Fibroblast of villous mesenchyme (primary cell): Measurements from ENCODE around the gene METAP1D. TPM values are rescaled to one million over a fixed set of nuclear protein-coding genes. Genes with fewer than 3 reads are reported as not detected.

ENCODE experiments used
- DNase-seq: peaks from one replicate; pipeline ENCODE4 v3.0.0-alpha.2; 2010; ENCODE audit warnings: low read depth
- H3K4me3 ChIP-seq: 2 replicates; pipeline ENCODE4 v1.5.1; 2011; ENCODE audit warnings: low read depth, mild to moderate bottlenecking, low read length
- total RNA-seq: library from RNA; depleted of rRNA; stranded (reverse); fragments of >200 nt; gene quantifications from 2 replicates; pipeline ENCODE4 v1.2.3, GENCODE V29; 2012
- TF ChIP-seq, protein P1 (sequence below): IDR thresholded peaks from 2 replicates; pipeline ENCODE4 v1.5.1; 2012; ENCODE audit warnings: low read depth, mild to moderate bottlenecking, low read length; ENCODE audit not compliant: insufficient read depth

METAP1D gene
- total RNA-seq, 1 donor = 13.4 TPM

DNA sequence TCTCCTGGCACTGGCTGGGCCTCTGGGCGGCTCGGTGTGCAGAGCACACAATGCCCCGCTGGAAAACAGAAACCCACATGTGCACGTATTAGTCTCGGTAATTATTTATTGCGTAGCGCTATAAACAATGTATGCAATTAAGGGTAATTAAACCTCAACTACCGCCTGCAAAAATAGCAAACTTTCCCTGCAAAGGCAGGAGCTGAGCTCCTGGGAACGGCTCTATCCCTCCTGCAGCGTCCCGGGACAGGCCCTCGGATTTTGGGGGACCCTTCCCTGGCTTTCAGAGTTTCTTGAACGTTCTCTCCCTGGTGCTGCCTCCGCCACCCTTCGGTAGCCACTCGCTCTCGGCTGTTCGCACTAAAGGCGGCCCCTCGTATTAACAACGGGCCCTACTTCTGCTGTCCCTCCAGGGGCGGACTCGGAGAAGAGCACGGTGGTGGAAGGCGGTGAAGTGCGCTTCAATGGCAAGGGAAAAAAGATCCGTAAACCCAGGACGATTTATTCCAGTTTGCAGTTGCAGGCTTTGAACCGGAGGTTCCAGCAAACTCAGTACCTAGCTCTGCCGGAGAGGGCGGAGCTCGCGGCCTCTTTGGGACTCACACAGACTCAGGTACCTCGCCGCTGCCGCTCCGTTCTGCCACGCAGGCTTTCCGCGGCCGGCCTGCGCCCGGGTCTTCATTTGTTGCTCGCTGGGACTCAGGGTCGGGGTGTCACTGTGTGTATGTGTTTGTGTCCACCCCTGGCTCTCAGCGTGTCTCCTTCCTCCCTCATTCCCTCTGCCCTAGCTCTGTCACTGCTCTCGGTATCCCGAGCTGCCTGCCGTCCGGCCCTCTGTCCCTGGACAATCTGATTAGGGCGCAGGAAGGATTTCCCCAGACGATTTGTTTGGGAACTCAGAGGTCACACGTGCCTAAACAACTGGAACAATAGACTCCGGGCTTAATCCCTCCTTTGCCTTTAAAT, 86.8 kb downstream of the METAP1D start:
- DNase-seq = no peak
- TF ChIP-seq, protein P1, sequence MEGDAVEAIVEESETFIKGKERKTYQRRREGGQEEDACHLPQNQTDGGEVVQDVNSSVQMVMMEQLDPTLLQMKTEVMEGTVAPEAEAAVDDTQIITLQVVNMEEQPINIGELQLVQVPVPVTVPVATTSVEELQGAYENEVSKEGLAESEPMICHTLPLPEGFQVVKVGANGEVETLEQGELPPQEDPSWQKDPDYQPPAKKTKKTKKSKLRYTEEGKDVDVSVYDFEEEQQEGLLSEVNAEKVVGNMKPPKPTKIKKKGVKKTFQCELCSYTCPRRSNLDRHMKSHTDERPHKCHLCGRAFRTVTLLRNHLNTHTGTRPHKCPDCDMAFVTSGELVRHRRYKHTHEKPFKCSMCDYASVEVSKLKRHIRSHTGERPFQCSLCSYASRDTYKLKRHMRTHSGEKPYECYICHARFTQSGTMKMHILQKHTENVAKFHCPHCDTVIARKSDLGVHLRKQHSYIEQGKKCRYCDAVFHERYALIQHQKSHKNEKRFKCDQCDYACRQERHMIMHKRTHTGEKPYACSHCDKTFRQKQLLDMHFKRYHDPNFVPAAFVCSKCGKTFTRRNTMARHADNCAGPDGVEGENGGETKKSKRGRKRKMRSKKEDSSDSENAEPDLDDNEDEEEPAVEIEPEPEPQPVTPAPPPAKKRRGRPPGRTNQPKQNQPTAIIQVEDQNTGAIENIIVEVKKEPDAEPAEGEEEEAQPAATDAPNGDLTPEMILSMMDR = no peak

DNA sequence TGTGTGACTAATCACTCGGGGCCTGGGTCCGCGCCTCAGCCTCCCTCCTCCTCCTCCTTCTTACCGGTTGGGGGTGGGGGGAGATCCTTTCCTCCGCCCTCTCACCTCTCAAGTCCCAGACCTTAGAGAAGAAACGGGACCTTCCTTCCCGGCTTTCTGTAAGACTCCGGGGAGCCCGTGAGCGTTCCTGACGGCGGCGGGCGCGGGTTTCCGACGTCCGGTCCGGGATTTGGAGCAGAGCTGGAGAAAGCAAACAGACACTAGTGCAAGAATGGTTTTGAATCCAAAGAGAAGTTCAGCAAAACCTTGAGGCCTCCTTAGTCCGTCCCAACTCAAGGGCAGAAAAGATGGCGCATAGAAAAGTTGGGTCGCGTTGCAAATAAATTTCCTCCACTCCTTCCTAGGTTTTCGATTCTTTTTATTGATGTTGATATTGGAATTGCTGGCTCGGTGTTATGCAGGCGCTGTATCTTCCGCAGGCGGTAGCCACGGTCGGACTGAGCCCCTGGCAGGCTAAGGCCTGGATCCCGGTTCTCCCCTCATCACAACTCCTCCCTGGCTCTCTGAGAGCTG, 87.5 kb downstream of the METAP1D start:
- TF ChIP-seq, protein P1 = no peak
- DNase-seq = no peak
- no peak overlapping the region for H3K4me3 ChIP-seq

More for the DNA sequence above, 86.8 kb downstream of the METAP1D start:
- no peak overlapping the region for H3K4me3 ChIP-seq

DNA sequence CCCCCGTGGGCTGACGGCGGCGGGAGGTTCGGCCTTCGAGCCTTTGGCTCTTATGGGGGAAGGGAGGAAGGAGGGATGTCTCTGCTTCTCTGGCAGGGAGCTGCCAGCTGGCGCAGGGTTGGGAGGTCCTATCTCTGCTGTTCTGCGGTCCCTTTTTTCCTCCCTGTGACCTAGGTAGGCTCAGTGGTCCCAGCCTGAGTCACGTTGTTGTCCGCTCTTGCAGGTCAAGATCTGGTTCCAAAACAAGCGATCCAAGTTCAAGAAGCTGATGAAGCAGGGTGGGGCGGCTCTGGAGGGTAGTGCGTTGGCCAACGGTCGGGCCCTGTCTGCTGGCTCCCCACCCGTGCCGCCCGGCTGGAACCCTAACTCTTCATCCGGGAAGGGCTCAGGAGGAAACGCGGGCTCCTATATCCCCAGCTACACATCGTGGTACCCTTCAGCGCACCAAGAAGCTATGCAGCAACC, 88.1 kb downstream of the METAP1D start:
- TF ChIP-seq, protein P1 = no peak
- H3K4me3 ChIP-seq = no peak overlapping the region
- DNase-seq = no peak

DNA sequence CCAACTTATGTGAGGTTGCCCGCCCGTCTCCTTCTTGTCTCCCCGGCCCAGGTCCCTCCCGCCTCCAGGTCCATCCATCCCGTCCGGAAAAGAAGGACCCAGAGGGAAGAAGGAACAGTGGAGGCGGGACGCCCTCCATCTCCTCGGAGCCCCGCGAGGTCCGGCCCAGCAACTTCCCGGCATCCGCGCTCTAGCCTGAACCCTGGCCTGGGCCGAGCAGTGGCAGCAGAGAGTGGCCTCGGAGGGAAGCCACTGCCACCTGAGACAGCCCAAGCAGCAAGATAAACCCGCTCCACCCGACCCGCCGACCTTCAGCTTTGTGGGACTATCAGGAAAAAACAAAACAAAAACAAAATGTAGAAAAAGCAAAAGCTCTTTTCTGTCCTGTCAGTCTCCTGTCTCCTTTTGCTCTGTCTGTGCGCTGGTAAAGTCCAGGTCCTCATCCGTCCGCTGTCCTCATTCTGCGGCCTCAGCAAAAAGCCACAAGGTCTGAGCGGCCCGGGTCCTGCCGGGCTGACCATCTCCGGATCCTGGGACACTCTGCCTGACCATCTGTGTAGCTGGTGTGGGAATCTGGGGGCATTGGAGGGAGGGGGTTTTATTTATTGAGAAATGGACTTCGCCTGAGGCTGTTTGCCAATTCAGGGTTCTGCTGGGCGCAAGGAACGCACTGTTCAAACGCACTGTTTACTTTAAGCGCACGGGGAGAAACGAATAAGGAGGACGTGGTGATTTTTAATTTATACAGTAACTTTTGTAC, 88.7 kb downstream of the METAP1D start:
- TF ChIP-seq, protein P1 = no peak
- no peak for DNase-seq
- no peak overlapping the region for H3K4me3 ChIP-seq

DNA sequence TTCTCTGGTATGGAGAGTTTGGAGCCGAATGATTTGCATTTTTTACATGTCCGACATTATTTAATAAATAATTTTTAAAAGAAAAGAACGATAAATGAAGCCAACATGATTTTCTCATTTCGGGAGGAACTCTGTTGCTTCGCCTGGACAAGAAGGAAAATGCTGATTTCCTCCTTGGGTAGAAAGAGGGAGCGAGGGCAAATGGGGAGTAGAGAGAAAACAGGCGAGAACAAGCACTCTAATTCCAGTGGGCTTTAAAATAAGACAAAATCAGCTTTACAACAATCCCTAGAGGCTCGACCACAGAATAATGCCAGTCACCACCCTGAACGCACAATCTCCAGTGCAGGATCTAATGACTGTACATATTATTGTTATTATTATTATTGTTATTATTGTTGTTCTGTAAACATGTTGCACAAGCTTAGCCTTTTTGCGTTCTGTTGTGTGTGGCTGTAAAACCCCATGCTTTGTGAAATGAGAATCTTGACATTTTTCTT, 89.3 kb downstream of the METAP1D start:
- no peak overlapping the region for H3K4me3 ChIP-seq

DNA sequence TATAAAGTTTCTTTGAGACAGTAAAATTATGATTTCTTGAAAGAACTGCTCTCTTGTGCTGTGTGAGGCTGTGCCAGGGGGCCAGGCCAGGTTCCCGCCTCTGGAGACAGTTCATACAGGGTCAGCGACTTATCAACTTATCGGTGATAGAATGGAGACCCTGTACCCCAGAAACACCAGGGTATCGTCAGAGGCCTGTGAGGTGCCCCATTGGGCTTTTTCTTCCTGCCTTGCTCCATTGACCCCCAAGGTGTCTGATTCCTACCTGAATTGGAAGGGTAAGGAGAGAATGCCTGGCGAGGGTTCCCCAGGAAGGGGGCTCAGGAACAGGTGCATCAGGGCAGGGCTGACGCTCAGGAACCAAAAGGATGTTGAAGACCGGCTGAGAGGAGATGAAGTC, 89.9 kb downstream of the METAP1D start:
- TF ChIP-seq, protein P1 = no peak
- H3K4me3 ChIP-seq = no peak overlapping the region
- DNase-seq = no peak

More for the DNA sequence above, 89.3 kb downstream of the METAP1D start:
- TF ChIP-seq, protein P1 = no peak
- DNase-seq = no peak
